GM12878 (cell line): ENCODE data around the gene TBC1D28.
"Not testable (repeated sequence)": the region's sequence is repeated elsewhere in the genome, so short reads cannot be mapped to it uniquely, and the experiment has no call there.

ENCODE experiments used
- BRCA1 ChIP-seq: IDR thresholded peaks from 2 replicates; pipeline ENCODE4 v1.6.1; 2011; ENCODE audit warnings: low read depth, low read length, improper control_type of control experiment
- CHD1 ChIP-seq: IDR thresholded peaks from 2 replicates; pipeline ENCODE4 v1.6.1; 2012; ENCODE audit warnings: low read depth, low read length, improper control_type of control experiment
- EP300 ChIP-seq, 2 experiments: fragments of 150-350 bp in 1 of 2; IDR thresholded peaks; 2 replicates each; pipeline ENCODE4 v1.6.1; 2011 to 2012; ENCODE audit warnings: low read depth in 2 of 2, low read length in 2 of 2, borderline replicate concordance in 1 of 2, improper control_type of control experiment in 1 of 2, inconsistent platforms in 1 of 2; ENCODE audit not compliant: control insufficient read depth in 1 of 2
- EZH2 ChIP-seq: IDR thresholded peaks from 2 replicates; pipeline ENCODE4 v1.6.1; 2012; ENCODE audit warnings: low read depth, mild to moderate bottlenecking, control low read depth, inconsistent platforms, low read length, borderline replicate concordance; ENCODE audit not compliant: control insufficient read depth
- HCFC1 ChIP-seq: fragments of 150-350 bp; IDR thresholded peaks from 2 replicates; pipeline ENCODE4 v1.6.1; 2014; ENCODE audit warnings: low read length
- HDAC2 ChIP-seq: fragments of 200-600 bp; sonication (generic); IDR thresholded peaks from 2 replicates; pipeline ENCODE4 v1.6.1; 2017
- KAT2A ChIP-seq: conservative IDR thresholded peaks from 2 replicates; pipeline ENCODE4 v1.6.1; 2011; ENCODE audit warnings: low read depth, low read length; ENCODE audit not compliant: control insufficient read depth
- NR2C2 ChIP-seq: IDR thresholded peaks from 2 replicates; pipeline ENCODE4 v1.6.1; 2011; ENCODE audit warnings: borderline replicate concordance, low read depth; ENCODE audit not compliant: control insufficient read depth, insufficient read length
- POLR2A ChIP-seq: IDR thresholded peaks from 2 replicates; pipeline ENCODE4 v1.6.1; 2011; ENCODE audit warnings: low read depth, mild to moderate bottlenecking, low read length
- RAD51 ChIP-seq: fragments of 450-650 bp; IDR thresholded peaks from 2 replicates; pipeline ENCODE4 v1.6.1; 2016; ENCODE audit warnings: moderate library complexity, mild to moderate bottlenecking, inconsistent platforms
- TF ChIP-seq, protein P1 (sequence below): fragments of 450-650 bp; IDR thresholded peaks from 2 replicates; pipeline ENCODE4 v1.6.1; 2017; ENCODE audit warnings: mild to moderate bottlenecking, low read depth, inconsistent platforms; ENCODE audit not compliant: poor library complexity, severe bottlenecking
- TF ChIP-seq, protein P2 (sequence below), 3 experiments: IDR thresholded peaks in 2 of 3; conservative IDR thresholded peaks in 1 of 3; 2 replicates each; pipeline ENCODE4 v1.5.1; 2011; ENCODE audit warnings: low read depth in 3 of 3, low read length in 3 of 3, mild to moderate bottlenecking in 3 of 3, control low read depth in 2 of 3, moderate library complexity in 2 of 3, inconsistent platforms in 1 of 3, mixed read lengths in 1 of 3; ENCODE audit not compliant: control insufficient read depth in 2 of 3, insufficient read depth in 1 of 3; ENCODE audit errors: extremely low read depth in 1 of 3
- TF ChIP-seq, protein P3 (sequence below): IDR thresholded peaks from 2 replicates; pipeline ENCODE4 v1.6.1; 2011; ENCODE audit warnings: low read depth, mild to moderate bottlenecking, low read length, moderate library complexity, borderline replicate concordance; ENCODE audit errors: extremely low read depth

DNA sequence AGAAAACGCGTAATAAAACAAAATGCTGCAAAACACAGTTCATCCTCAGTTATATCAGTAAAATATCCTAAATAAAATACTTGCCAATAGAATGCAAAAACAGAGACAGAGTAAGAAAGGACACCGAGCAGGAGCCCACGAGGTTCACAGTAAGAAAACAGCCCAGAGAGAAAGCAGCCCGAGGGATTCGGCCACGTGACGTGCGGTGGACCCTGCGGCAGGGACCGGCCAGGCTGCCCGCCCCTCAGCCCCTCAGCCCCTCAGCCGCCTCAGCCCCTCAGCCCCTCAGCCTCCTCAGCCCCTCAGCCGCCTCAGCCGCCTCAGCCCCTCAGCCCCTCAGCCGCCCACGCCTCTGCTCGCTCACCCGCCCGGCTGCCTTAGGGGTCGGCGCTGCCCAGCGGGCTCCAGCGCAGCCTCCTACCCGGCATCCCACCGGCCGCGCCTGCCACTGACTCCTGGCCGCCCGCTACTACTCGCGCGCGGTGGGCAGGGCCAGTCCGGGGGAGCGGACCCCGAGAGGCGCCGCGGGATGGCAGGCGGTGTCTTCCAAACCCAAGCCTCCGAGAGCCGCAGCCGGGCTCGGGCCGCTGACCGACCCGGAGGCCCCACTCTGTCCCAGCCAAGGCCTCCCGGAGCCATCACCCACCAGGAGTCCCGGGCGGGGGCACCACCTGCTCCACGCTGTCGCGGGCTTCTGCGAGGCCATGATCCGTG is 9.5 kb downstream of the TBC1D28 start:
- not testable (repeated sequence) for TF ChIP-seq CHD1; HDAC2; KAT2A; POLR2A; EZH2; BRCA1; EP300 (IDR thresholded peaks at IDR 0.05; ENCODE audit: borderline replicate concordance in 1 of 2, control insufficient read depth in 1 of 2, low read depth in 2 of 2, low read length in 2 of 2); RAD51; NR2C2; HCFC1
- TF ChIP-seq, protein P1, sequence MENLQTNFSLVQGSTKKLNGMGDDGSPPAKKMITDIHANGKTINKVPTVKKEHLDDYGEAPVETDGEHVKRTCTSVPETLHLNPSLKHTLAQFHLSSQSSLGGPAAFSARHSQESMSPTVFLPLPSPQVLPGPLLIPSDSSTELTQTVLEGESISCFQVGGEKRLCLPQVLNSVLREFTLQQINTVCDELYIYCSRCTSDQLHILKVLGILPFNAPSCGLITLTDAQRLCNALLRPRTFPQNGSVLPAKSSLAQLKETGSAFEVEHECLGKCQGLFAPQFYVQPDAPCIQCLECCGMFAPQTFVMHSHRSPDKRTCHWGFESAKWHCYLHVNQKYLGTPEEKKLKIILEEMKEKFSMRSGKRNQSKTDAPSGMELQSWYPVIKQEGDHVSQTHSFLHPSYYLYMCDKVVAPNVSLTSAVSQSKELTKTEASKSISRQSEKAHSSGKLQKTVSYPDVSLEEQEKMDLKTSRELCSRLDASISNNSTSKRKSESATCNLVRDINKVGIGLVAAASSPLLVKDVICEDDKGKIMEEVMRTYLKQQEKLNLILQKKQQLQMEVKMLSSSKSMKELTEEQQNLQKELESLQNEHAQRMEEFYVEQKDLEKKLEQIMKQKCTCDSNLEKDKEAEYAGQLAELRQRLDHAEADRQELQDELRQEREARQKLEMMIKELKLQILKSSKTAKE: not testable (repeated sequence)
- TF ChIP-seq, protein P2, sequence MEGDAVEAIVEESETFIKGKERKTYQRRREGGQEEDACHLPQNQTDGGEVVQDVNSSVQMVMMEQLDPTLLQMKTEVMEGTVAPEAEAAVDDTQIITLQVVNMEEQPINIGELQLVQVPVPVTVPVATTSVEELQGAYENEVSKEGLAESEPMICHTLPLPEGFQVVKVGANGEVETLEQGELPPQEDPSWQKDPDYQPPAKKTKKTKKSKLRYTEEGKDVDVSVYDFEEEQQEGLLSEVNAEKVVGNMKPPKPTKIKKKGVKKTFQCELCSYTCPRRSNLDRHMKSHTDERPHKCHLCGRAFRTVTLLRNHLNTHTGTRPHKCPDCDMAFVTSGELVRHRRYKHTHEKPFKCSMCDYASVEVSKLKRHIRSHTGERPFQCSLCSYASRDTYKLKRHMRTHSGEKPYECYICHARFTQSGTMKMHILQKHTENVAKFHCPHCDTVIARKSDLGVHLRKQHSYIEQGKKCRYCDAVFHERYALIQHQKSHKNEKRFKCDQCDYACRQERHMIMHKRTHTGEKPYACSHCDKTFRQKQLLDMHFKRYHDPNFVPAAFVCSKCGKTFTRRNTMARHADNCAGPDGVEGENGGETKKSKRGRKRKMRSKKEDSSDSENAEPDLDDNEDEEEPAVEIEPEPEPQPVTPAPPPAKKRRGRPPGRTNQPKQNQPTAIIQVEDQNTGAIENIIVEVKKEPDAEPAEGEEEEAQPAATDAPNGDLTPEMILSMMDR (IDR thresholded peaks at IDR 0.05 in 2 of 3, conservative IDR thresholded peaks at IDR 0.05 in 1 of 3; ENCODE audit: control insufficient read depth in 2 of 3, extremely low read depth in 1 of 3, insufficient read depth in 1 of 3, low read depth in 3 of 3, low read length in 3 of 3): not testable (repeated sequence)
- TF ChIP-seq, protein P3, sequence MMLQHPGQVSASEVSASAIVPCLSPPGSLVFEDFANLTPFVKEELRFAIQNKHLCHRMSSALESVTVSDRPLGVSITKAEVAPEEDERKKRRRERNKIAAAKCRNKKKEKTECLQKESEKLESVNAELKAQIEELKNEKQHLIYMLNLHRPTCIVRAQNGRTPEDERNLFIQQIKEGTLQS: not testable (repeated sequence)
